BLaER1 (cell line): Measurements from ENCODE around the gene ZNF100.
"Not testable (repeated sequence)": the region's sequence is repeated elsewhere in the genome, so short reads cannot be mapped to it uniquely, and the experiment has no call there.

Source experiments
- H3K27ac ChIP-seq: shearing (Covaris generic); formaldehyde crosslinking; 2 replicates; pipeline ENCODE4 v1.8.1; 2022
- H3K27me3 ChIP-seq: shearing (Covaris generic); formaldehyde crosslinking; 2 replicates; pipeline ENCODE4 v1.8.1; 2022
- H3K36me3 ChIP-seq: shearing (Covaris generic); formaldehyde crosslinking; 2 replicates; pipeline ENCODE4 v1.8.1; 2022
- H3K4me1 ChIP-seq: shearing (Covaris generic); formaldehyde crosslinking; 2 replicates; pipeline ENCODE4 v1.8.1; 2022
- H3K4me2 ChIP-seq: shearing (Covaris generic); formaldehyde crosslinking; 2 replicates; pipeline ENCODE4 v1.8.1; 2022
- H3K4me3 ChIP-seq: shearing (Covaris generic); formaldehyde crosslinking; 2 replicates; pipeline ENCODE4 v1.8.1; 2022
- H3K9ac ChIP-seq: shearing (Covaris generic); formaldehyde crosslinking; 2 replicates; pipeline ENCODE4 v1.8.1; 2022
- H3K9me3 ChIP-seq: shearing (Covaris generic); formaldehyde crosslinking; 2 replicates; pipeline ENCODE4 v1.8.1; 2022
- H4K20me1 ChIP-seq: shearing (Covaris generic); formaldehyde crosslinking; 2 replicates; pipeline ENCODE4 v1.8.1; 2022
- Cebpa-rat ChIP-seq: shearing (Covaris generic); IDR thresholded peaks from 2 replicates; pipeline ENCODE4 v1.8.1; 2022

The ZNF100 gene

DNA sequence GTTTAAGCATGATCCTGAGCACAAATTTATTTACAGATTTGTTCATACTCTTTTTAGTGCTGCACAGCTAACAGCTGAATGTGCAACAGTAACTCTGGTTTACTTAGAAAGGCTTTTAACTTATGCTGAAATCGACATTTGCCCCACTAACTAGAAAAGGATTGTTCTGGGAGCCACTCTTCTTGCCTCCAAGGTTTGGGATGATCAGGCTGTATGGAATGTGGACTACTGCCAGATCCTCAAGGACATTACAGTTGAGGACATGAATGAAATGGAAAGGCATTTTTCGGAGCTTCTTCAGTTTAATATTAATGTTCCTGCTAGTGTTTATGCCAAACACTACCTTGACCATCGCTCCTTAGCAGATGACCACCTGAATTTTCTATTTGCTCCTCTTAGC, 16.0 kb downstream of the ZNF100 start:
- no peak overlapping the region for H3K27ac ChIP-seq
- no peak overlapping the region for H3K9ac ChIP-seq

GRCh38 chr19:21750586-21751128, 16.7 kb downstream of the ZNF100 start:
- Histone ChIP-seq H3K27ac (no peak overlapping the region), H3K4me3 (0 out of 2 replicates have a peak overlapping the region, but pooled peaks have one; percentile 41), H3K4me2 (no peak overlapping the region), H3K9me3 (peaks cover 99% of the 10 kb centered on the region), H3K4me1 (no peaks in the 10 kb centered on the region), H3K36me3 (peaks cover 100% of the 10 kb centered on the region), H3K27me3 (no peaks in the 10 kb centered on the region), H4K20me1 (0 out of 2 replicates have a peak, but pooled peaks cover 4% of the 10 kb centered on the region), H3K9ac (no peak overlapping the region)
- TF ChIP-seq Cebpa-rat = no peak

More for the DNA sequence above, 16.0 kb downstream of the ZNF100 start:
- Histone ChIP-seq H3K36me3 (peaks cover 100% of the 10 kb centered on the region), H3K27me3 (no peaks in the 10 kb centered on the region), H3K4me1 (no peaks in the 10 kb centered on the region), H3K4me2 (no peak overlapping the region), H4K20me1 (0 out of 2 replicates have a peak, but pooled peaks cover 4% of the 10 kb centered on the region), H3K9me3 (peaks cover 100% of the 10 kb centered on the region), H3K4me3 (no peak overlapping the region)
- no peak for TF ChIP-seq Cebpa-rat

DNA sequence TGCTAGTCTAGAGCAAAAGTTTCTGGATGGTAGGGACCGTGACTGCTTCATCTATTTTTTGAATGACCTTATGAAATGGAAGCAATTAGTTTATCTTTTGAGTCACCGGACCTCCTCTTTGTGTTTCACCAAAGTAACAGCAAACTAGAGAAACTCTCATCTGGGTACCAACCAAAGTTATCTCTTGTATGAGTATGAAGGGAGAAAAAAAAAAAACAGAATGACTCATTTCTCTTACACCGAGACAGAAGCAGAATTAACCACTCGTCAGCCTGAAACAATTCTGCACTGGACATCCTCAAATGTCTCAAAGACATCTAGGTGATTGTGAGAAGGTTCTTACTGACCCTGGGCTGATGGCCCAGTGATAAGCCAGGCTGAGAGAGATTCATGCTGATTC, 18.3 kb downstream of the ZNF100 start:
- Histone ChIP-seq H3K27ac (no peak overlapping the region), H3K4me3 (no peak overlapping the region), H3K36me3 (peaks cover 98% of the 10 kb centered on the region), H3K9me3 (peaks cover 95% of the 10 kb centered on the region), H3K4me1 (no peaks in the 10 kb centered on the region), H3K27me3 (no peaks in the 10 kb centered on the region), H3K9ac (no peak overlapping the region), H3K4me2 (no peak overlapping the region), H4K20me1 (0 out of 2 replicates have a peak, but pooled peaks cover 4% of the 10 kb centered on the region)
- no peak for TF ChIP-seq Cebpa-rat

DNA sequence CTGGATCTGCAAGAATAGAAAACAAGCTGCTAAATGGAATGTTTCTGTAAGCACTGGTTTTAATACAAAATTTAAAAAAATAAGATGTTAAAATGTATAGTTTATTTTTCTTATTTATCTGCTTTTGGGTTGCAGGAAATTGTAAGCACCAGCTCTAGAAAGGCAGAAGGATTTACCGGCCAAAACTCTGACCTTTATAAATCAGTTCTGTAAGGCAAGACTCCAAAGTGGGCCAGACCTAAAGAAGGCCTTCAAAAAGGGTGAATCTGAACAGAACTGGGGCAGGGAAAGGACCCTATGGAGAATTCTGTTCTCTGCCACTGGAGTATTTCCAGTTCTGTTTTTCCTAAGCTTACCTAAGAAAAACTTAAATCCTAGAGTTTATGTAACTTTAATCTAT, 19.3 kb downstream of the ZNF100 start:
- peaks cover 95% of the 10 kb centered on the region for H3K9me3 ChIP-seq
- TF ChIP-seq Cebpa-rat = no peak
- H3K36me3 ChIP-seq = peaks cover 98% of the 10 kb centered on the region

DNA sequence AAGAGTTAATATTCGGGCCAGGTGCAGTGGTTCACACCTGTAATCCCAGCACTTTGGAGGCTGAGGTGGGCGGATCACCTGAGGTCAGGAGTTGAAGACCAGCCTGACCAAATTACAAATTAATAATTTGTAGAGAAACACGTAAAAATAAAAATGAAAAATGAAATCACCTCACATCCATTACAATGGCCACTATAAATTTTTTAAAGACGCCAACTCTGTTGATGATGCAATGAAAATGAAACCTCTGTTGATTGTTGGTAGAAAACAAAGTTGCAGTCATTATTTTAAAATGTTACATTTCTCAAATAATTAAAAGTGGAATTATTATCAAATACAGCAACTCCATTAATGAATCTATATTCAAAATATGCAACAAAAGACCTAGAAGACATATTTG, 26.8 kb downstream of the ZNF100 start:
- no peak for TF ChIP-seq Cebpa-rat
- no peaks in the 10 kb centered on the region for H3K4me1 ChIP-seq
- H3K4me2 ChIP-seq = no peak overlapping the region
- no peaks in the 10 kb centered on the region for H3K27me3 ChIP-seq
- no peaks in the 10 kb centered on the region for H4K20me1 ChIP-seq
- no peak overlapping the region for H3K9ac ChIP-seq
- peaks cover 97% of the 10 kb centered on the region for H3K36me3 ChIP-seq
- peaks cover 94% of the 10 kb centered on the region for H3K9me3 ChIP-seq
- no peak overlapping the region for H3K27ac ChIP-seq
- no peak overlapping the region for H3K4me3 ChIP-seq

More for the DNA sequence above, 19.3 kb downstream of the ZNF100 start:
- Histone ChIP-seq H3K27ac (no peak overlapping the region), H3K4me2 (no peak overlapping the region), H3K4me3 (no peak overlapping the region), H3K9ac (no peak overlapping the region), H3K27me3 (no peaks in the 10 kb centered on the region), H4K20me1 (0 out of 2 replicates have a peak, but pooled peaks cover 4% of the 10 kb centered on the region), H3K4me1 (no peaks in the 10 kb centered on the region)

DNA sequence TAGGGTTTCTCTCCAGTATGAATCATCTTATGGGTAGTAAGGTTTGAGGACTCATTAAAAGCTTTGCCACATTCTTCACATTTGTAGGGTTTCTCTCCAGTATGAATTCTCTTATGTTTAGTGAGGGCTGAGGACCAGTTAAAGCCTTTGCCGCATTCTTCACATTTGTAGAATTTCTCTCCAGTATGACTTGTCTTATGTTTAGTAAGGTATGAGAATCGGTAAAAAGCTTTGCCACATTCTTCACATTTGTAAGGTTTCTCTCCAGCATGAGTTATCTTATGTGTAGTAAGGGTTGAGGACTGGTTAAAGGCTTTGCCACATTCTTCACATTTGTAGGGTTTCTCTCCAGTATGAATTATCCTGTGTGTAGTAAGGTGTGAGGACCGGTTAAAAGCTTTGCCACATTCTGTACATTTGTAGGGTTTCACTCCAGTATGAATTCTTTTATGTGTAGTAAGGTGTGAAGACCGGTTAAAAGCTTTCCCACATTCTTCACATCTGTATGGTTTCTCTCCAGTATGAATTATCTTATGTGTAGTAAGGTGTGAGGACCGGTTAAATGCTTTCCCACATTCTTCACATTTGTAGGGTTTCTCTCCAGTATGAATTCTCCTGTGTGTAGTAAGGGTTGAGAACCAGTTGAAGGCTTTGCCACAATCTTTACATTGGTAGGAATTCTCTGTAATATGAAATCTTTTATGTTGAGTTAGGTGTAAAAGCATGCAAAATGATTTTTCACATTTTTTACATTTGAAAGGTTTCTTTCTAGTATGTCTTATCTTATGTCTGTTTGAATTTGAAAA, 40.2 kb downstream of the ZNF100 start:
- not testable (repeated sequence) for H3K27me3 ChIP-seq, H3K4me1 ChIP-seq, H3K4me2 ChIP-seq, H4K20me1 ChIP-seq, H3K27ac ChIP-seq, H3K9ac ChIP-seq
- peaks cover 92% of the 10 kb centered on the region for H3K9me3 ChIP-seq
- peaks cover 78% of the 10 kb centered on the region for H3K36me3 ChIP-seq
- peak overlapping the region; percentile 33 for H3K4me3 ChIP-seq

GRCh38 chr19:21713761-21714160, 53.6 kb downstream of the ZNF100 start:
- no peak overlapping the region for H3K4me2 ChIP-seq
- no peaks in the 10 kb centered on the region for H3K27me3 ChIP-seq
- no peaks in the 10 kb centered on the region for H3K36me3 ChIP-seq
- H3K27ac ChIP-seq = no peak overlapping the region
- peaks cover 50% of the 10 kb centered on the region for H3K9me3 ChIP-seq
- H3K4me3 ChIP-seq = no peak overlapping the region
- no peaks in the 10 kb centered on the region for H3K4me1 ChIP-seq
- no peak overlapping the region for H3K9ac ChIP-seq
- TF ChIP-seq Cebpa-rat = no peak
- no peaks in the 10 kb centered on the region for H4K20me1 ChIP-seq

DNA sequence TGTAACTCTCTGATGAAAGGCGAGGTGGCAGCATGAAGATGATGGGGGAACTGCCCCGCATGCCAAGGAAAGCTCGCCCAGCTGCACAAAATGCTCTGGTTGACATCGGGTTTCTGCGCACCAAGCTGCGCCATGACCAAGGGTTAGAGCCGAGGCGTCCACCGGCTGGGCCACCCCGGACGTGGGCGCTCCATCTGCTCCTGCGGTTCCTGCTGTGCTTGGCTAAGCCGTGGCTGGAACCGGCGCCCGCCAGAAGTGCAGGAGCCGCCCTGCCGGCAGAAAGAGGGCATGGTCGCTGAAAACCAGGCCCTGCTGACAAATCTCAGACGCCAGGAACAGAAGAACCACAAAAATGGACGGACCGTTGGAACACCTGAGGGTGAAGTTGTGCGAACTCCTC, 57.9 kb downstream of the ZNF100 start:
- Histone ChIP-seq H3K27ac (no peak overlapping the region), H3K9ac (no peak overlapping the region), H3K9me3 (peaks cover 34% of the 10 kb centered on the region), H3K36me3 (no peaks in the 10 kb centered on the region), H3K27me3 (no peaks in the 10 kb centered on the region), H3K4me3 (no peak overlapping the region), H3K4me2 (no peak overlapping the region), H3K4me1 (no peaks in the 10 kb centered on the region), H4K20me1 (no peaks in the 10 kb centered on the region)
- TF ChIP-seq Cebpa-rat = no peak

DNA sequence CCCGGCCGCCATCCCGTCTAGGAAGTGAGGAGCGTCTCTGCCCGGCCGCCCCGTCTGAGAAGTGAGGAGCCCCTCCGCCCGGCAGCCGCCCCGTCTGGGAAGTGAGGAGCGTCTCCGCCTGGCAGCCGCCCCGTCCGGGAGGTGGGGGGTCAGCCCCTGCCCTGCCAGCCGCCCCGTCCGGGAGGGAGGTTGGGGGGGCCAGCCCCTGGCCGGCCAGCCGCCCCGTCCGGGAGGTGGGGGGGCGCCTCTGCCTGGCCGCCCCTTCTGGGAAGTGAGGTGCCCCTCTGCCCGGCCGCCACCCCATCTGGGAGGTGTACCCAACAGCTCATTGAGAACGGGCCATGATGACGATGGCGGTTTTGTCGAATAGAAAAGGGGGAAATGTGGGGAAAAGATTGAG, 59.5 kb downstream of the ZNF100 start:
- not testable (repeated sequence) for H3K4me3 ChIP-seq, H3K27ac ChIP-seq, H4K20me1 ChIP-seq, H3K36me3 ChIP-seq, H3K9ac ChIP-seq, H3K27me3 ChIP-seq, H3K4me1 ChIP-seq, H3K4me2 ChIP-seq
- H3K9me3 ChIP-seq = peaks cover 30% of the 10 kb centered on the region

GRCh38 chr19:21707065-21707464, 60.3 kb downstream of the ZNF100 start:
- peaks cover 34% of the 10 kb centered on the region for H3K9me3 ChIP-seq
- no peak overlapping the region for H3K4me2 ChIP-seq
- TF ChIP-seq Cebpa-rat = no peak

More at GRCh38 chr19:21707065-21707464, 60.3 kb downstream of the ZNF100 start:
- no peaks in the 10 kb centered on the region for H3K4me1 ChIP-seq
- H4K20me1 ChIP-seq = no peaks in the 10 kb centered on the region
- no peak overlapping the region for H3K27ac ChIP-seq
- no peaks in the 10 kb centered on the region for H3K36me3 ChIP-seq
- no peak overlapping the region for H3K9ac ChIP-seq
- no peaks in the 10 kb centered on the region for H3K27me3 ChIP-seq
- H3K4me3 ChIP-seq = no peak overlapping the region
